Stimulated activated effector memory CD8-positive, alpha-beta T cell treated with anti-CD3 and anti-CD28 coated beads, Interleukin-12 subunit alpha, Interleukin-12 subunit beta, amount 100 ng/mL, for 72 hours (primary cell): Measurements from ENCODE around the gene SPTBN4.

Source experiments
- ATAC-seq: fragments of 150-1000 bp; cut with Tn5 transposase; 2 replicates; pipeline ENCODE4 v1.10.0; 2021
- DNase-seq, 2 donors: peaks; one replicate each; pipeline ENCODE4 v3.0.0; 2021 to 2022; ENCODE audit warnings: low spot score in 2 of 2
- H3K27ac Mint-ChIP-seq: one replicate; pipeline ENCODE4 v1.8.0; 2022; ENCODE audit warnings: mild to moderate bottlenecking, mixed read lengths
- H3K36me3 Mint-ChIP-seq: one replicate; pipeline ENCODE4 v1.8.0; 2022; ENCODE audit warnings: mild to moderate bottlenecking, mixed read lengths
- H3K4me1 Mint-ChIP-seq: one replicate; pipeline ENCODE4 v1.8.0; 2022; ENCODE audit warnings: mixed read lengths
- H3K4me3 Mint-ChIP-seq: one replicate; pipeline ENCODE4 v1.8.0; 2022; ENCODE audit warnings: mild to moderate bottlenecking, mixed read lengths
- H3K9me3 Mint-ChIP-seq: one replicate; pipeline ENCODE4 v1.8.0; 2022; ENCODE audit warnings: mixed read lengths

Gene SPTBN4

GRCh38 chr19:40597329-40597838 is 130.6 kb downstream of the SPTBN4 start:
- DNase-seq (no peak), ATAC-seq (no peak)
- peaks cover 51% of the 10 kb centered on the region for H3K4me1 Mint-ChIP-seq
- H3K9me3 Mint-ChIP-seq, result no peaks in the 10 kb centered on the region
- peak overlapping the region; percentile 52 for H3K4me3 Mint-ChIP-seq
- no peaks in the 10 kb centered on the region for H3K36me3 Mint-ChIP-seq
- H3K27ac Mint-ChIP-seq, result no peak overlapping the region

DNA sequence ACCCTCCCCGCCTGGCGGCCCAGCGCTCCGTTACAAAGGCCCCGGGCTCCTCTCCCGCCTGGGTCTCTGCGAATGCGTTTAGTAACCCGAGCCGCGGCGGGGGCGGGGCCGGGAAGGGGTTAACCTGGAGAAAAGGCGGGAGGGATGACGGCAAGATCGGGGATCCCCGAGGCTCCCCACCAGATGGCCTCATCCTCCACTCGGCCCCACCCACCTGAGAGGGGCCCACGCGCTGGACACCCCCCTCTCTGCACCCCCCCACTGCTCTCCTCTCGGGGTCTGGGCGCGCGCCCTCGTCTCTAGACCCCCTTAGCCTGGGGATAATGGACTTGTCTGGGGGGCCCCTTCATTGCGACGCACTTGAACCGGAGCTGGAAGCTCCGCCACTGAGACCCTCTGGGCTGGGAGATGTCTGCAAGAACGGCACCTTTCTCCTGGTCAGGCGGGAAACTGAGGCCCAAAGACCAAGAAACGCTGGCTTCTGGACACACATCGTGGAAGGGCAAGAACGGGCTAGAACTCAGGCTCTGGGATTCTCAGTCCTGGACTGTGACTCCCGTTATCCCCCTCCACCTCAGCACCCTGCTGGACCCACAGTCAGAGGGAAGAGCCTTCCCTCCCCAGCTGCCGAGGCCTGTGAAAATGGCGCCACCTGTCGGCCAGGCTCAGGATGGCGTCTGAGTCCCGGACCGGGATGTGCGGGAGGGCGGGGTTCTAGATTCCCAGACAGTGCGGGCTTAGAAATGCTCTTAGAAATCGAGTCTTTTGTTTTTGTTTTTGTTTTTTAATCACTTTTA is 131.5 kb downstream of the SPTBN4 start:
- no peaks in the 10 kb centered on the region for H3K9me3 Mint-ChIP-seq
- H3K4me3 Mint-ChIP-seq, result peak overlapping the region; percentile 96
- peaks cover 60% of the 10 kb centered on the region for H3K4me1 Mint-ChIP-seq
- ATAC-seq (peak; percentile 71), DNase-seq (peak; percentile 91 to 94)
- H3K36me3 Mint-ChIP-seq, result no peaks in the 10 kb centered on the region
- H3K27ac Mint-ChIP-seq, result no peak overlapping the region

DNA sequence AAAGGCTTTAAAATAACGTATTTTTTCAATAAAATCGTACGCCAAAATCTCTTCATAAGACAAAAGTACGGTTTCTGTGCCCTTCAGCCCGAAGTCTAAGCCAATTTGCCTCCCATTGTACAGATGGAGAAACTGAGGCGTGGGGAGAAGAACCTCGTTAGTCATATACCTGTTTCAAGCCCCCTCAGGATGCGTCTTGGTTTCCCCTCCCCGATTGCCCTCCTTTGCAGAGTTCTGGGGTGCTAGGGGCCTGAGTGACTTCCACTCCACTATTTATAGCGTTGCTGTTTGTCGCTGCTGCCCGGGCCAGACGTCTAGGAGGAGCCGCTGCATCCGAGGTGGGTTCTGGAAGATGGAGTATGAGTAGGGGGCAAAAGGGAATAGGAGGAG is 132.1 kb downstream of the SPTBN4 start:
- no peaks in the 10 kb centered on the region for H3K9me3 Mint-ChIP-seq
- H3K4me3 Mint-ChIP-seq, result peak overlapping the region; percentile 96
- H3K4me1 Mint-ChIP-seq, result peaks cover 66% of the 10 kb centered on the region
- H3K27ac Mint-ChIP-seq, result no peak overlapping the region
- no peak for DNase-seq
- no peak for ATAC-seq
- peaks cover 2% of the 10 kb centered on the region for H3K36me3 Mint-ChIP-seq

GRCh38 chr19:40599331-40599901 is 132.6 kb downstream of the SPTBN4 start:
- H3K4me1 Mint-ChIP-seq, result peaks cover 66% of the 10 kb centered on the region
- H3K4me3 Mint-ChIP-seq, result peak overlapping the region; percentile 96
- no peak for ATAC-seq
- H3K9me3 Mint-ChIP-seq, result no peaks in the 10 kb centered on the region
- DNase-seq, result no peak
- peaks cover 7% of the 10 kb centered on the region for H3K36me3 Mint-ChIP-seq
- no peak overlapping the region for H3K27ac Mint-ChIP-seq

DNA sequence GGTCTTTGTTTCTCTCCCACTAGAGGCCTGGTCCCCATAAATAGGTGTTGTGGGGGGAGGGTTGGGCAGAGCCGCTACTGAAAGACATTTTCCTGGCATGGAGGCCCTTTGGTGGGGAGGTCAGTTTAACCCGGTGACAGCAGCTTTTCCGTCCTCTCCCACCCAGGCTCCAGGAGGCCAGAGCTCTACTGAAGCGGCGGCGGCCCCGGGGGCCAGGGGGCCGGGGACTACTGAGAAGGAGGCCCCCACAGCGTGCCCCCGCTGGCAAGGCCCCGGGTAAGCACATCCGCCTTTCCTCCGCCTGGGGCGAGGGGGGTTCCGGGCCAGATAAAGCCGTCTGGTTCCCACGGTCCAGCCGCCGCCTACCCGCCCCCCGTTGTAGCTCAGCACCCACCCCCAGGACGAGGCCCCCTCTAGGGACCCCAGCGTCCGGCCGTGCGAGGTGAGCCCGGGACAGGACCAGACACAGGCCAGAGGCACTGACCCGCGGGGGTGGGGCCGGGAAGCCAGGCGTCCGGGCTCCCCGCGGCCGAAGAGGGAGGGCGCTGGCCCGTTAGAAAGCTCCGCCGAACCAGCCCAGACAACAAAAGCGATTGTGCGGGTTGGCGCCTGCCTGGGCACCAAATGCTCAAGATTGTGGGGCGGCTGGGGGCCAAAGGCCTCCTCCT is 133.2 kb downstream of the SPTBN4 start:
- no peak for DNase-seq
- ATAC-seq, result no peak
- H3K4me1 Mint-ChIP-seq, result peaks cover 66% of the 10 kb centered on the region
- H3K36me3 Mint-ChIP-seq, result peaks cover 7% of the 10 kb centered on the region
- H3K4me3 Mint-ChIP-seq, result peak overlapping the region; percentile 96
- H3K27ac Mint-ChIP-seq, result no peak overlapping the region
- H3K9me3 Mint-ChIP-seq, result no peaks in the 10 kb centered on the region

GRCh38 chr19:40600570-40601133 is 133.9 kb downstream of the SPTBN4 start:
- peaks cover 70% of the 10 kb centered on the region for H3K4me1 Mint-ChIP-seq
- H3K4me3 Mint-ChIP-seq, result peak overlapping the region; percentile 96
- no peaks in the 10 kb centered on the region for H3K9me3 Mint-ChIP-seq
- DNase-seq, result no peak
- ATAC-seq, result no peak
- H3K27ac Mint-ChIP-seq, result no peak overlapping the region
- peaks cover 7% of the 10 kb centered on the region for H3K36me3 Mint-ChIP-seq

DNA sequence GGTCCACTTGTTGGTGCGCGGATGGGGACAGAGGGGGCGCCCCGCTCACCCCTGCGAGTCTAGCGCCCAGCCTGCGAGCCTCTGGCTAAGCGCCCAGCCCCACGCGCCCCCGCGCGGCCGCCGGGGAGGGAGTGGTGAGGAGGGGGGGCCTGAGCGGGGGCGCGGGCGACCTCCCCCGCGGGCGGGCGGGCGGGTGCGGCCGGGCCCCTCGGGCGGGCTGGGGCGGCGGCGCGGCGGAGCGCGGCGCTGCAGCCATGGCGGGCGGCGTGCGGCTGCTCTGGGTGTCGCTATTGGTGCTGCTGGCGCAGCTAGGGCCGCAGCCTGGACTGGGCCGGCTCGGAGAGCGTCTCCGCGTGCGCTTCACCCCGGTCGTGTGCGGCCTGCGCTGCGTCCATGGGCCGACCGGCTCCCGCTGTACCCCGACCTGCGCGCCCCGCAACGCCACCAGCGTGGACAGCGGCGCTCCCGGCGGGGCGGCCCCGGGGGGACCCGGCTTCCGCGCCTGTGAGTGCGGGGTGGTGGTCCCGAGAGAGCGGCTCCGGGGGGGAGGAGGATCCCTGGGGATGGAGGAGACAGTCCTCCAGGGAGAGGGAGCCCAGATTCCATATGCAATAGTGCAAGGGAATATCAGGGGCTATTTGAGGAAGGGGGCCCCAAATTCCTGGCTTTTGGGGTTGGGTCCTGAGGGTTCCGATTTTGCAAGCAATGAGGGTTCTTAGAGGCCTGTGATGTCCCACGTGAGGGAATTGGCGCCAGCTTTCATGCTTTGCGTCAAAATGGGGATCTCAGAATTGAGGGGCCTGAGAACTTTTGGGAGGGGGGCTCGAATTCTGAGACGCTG is 134.6 kb downstream of the SPTBN4 start, which contains the start of gene LTBP4:
LTBP4 (plus strand) TSS at position 236 of the 841 bp plus-strand sequence; CDS start at position 255, 19 bp downstream.
- DNase-seq (no peak), ATAC-seq (no peak)
- Mint-ChIP-seq H3K4me1 (peaks cover 77% of the 10 kb centered on the region), H3K9me3 (no peaks in the 10 kb centered on the region), H3K4me3 (peak within 1 kb of the TSS; percentile 96), H3K36me3 (peaks cover 7% of the 10 kb centered on the region), H3K27ac (peak within 1 kb of the TSS; percentile 52)

GRCh38 chr19:40603071-40603388 is 136.2 kb downstream of the SPTBN4 start:
- no peak for DNase-seq
- ATAC-seq, result no peak
- Mint-ChIP-seq H3K36me3 (peaks cover 10% of the 10 kb centered on the region), H3K4me3 (peak overlapping the region; percentile 96), H3K27ac (peak overlapping the region; percentile 78), H3K4me1 (peaks cover 83% of the 10 kb centered on the region), H3K9me3 (no peaks in the 10 kb centered on the region)

DNA sequence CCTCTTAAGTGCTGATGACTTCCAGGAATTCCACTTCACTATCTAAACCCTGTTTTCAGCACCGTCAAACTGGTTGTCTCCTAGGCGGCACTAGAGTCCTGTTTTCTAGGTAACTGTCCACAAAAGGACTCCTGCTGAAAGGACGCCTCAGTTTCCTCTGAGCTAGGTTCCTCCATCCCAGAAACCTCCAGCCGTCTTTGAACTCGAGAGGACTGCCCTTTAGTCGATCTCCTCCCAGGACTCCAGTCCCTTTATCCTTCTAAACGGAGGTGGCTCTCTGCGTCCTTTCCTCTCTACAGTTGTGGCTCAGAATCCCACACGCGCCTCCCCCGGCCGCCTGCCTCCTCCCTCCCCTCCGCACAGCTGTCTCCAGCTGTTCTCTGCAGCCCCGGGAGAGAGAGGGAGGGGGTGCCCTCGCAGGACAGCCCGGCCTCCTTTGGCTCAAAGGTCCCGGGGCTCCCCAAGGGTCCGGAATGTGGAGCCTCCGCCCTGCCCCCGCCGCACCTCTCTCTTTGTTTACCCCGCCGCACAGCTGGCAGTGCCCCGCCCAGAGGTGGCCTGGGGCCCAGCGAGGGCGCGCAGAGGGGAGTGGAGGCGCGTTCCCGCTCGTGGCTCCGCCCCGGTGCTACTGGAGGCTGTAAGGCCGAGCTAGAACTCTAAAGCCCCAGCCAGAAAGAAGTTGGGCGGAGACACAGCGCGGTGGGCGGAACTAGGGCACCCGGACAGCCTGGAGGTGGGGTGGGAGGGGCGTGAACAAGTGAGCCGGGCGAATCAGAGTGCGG is 136.8 kb downstream of the SPTBN4 start:
- H3K36me3 Mint-ChIP-seq, result peaks cover 14% of the 10 kb centered on the region
- DNase-seq (peak; percentile 87 to 98), ATAC-seq (peak; percentile 75)
- H3K4me1 Mint-ChIP-seq, result peaks cover 88% of the 10 kb centered on the region
- H3K4me3 Mint-ChIP-seq, result peak overlapping the region; percentile 96
- H3K9me3 Mint-ChIP-seq, result no peaks in the 10 kb centered on the region
- peak overlapping the region; percentile 78 for H3K27ac Mint-ChIP-seq

DNA sequence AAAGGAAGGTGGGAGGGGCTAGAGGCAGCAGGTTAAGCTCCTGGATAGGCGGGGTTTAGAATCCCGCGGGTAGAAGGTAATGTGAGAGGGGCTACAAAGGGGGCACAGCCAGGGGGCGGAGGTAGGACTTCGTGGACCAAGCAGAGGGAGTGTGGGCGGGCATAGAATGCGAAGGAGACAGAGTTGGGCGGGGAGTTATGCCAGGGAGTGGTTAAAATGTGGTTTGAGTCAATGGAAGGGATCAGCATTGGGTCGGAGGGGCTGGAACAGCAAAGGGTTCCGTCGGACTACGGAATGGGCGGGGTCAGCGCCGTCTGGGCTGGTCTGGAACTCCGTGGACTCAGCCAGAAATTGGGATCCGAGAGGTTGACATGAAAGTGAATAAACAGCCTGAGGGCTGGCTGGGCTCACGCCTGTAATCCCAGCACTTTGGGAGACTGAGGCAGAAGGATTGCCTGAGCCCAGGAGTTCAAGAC is 137.4 kb downstream of the SPTBN4 start:
- no peak for DNase-seq
- Mint-ChIP-seq H3K4me1 (peaks cover 88% of the 10 kb centered on the region), H3K4me3 (peak overlapping the region; percentile 96), H3K27ac (peak overlapping the region; percentile 78), H3K36me3 (peaks cover 18% of the 10 kb centered on the region), H3K9me3 (no peaks in the 10 kb centered on the region)
- no peak for ATAC-seq

DNA sequence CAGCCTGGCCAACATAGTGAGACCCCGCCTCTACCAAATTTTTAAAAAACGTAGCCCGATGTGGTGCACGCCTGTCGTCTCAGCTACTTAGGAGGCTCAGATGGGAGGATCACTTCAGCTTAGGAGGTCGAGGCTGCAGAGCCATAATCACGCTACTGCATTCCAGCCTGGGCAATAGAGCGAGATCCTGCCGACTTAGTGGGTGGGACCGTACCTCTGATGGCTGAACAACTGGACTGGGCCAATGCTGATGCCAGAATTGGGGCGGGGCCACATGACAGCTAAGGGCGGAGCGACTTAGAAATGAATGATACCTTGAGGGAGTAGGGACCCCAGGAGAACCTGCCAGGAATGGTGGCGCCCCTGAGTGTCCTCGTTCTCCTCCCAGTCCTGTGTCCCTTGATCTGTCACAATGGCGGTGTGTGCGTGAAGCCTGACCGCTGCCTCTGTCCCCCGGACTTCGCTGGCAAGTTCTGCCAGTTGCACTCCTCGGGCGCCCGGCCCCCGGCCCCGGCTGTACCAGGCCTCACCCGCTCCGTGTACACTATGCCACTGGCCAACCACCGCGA is 137.9 kb downstream of the SPTBN4 start:
- H3K27ac Mint-ChIP-seq, result peak overlapping the region; percentile 88
- DNase-seq, result no peak
- peaks cover 86% of the 10 kb centered on the region for H3K4me1 Mint-ChIP-seq
- ATAC-seq, result no peak
- H3K4me3 Mint-ChIP-seq, result peak overlapping the region; percentile 96
- H3K36me3 Mint-ChIP-seq, result peaks cover 18% of the 10 kb centered on the region
- H3K9me3 Mint-ChIP-seq, result no peaks in the 10 kb centered on the region

DNA sequence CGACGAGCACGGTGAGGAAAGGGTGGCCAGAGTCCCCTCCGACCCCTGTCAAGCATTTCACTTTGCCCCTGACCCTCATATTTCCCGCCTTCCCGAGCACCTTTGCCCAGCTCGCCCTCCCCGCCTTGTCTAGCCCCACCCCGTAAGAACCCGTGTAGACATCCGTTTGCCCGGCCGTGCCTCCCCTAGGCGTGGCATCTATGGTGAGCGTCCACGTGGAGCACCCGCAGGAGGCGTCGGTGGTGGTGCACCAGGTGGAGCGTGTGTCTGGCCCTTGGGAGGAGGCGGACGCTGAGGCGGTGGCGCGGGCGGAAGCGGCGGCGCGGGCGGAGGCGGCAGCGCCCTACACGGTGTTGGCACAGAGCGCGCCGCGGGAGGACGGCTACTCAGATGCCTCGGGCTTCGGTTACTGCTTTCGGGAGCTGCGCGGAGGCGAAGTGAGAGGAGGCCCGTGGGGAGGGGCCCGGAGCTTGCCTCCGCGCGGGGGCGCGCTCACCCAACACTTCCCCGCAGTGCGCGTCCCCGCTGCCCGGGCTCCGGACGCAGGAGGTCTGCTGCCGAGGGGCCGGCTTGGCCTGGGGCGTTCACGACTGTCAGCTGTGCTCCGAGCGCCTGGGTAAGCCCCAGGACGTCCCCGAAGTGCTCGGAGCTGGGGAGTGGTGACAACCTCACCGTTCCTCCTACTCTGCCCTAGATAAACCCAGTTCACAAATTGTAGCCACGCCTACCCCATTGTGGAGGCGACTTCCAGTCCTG is 138.6 kb downstream of the SPTBN4 start:
- Mint-ChIP-seq H3K36me3 (peaks cover 24% of the 10 kb centered on the region), H3K4me3 (peak overlapping the region; percentile 96), H3K4me1 (peaks cover 88% of the 10 kb centered on the region), H3K9me3 (no peaks in the 10 kb centered on the region), H3K27ac (peak overlapping the region; percentile 88)
- peak; percentile 72 for ATAC-seq
- DNase-seq, result peak; percentile 67 to 90
